Measurements from ENCODE around the gene LOXL3. TPM values are rescaled to one million over a fixed set of nuclear protein-coding genes. Genes with fewer than 3 reads are reported as not detected.

LOXL3 gene
- total and polyA plus RNA-seq, 2 of the 8 experiments (the other 6 are each of a cell fraction or from before 2014, with no cell fraction given): 22.4 to 27.2 TPM

- Histone ChIP-seq H3K23me2 (ENCODE audit: low read depth, low read length) (peaks cover 2% of the 10 kb centered on the region; the same call in 1 of the 2 replicates), H2AFZ (ENCODE audit: low read length) (no peak overlapping the region), H3K79me2 (ENCODE audit: control insufficient read depth in 1 of 2, insufficient read depth in 2 of 2, low read length in 2 of 2) (no peaks in the 10 kb centered on the region), H2BK20ac (ENCODE audit: low read length) (no peak overlapping the region), H4K20me1 (replicated peaks in 1 of 2; ENCODE audit: control insufficient read depth in 1 of 2, insufficient read depth in 2 of 2, low read length in 2 of 2) (peaks cover 6 to 10% of the 10 kb centered on the region in 2 experiments), H4K8ac (ENCODE audit: extremely low read depth, insufficient read depth, low read length) (no peak overlapping the region), H3K56ac (replicated peaks; ENCODE audit: insufficient read length, low read depth, low read length) (no peak overlapping the region), H3K4me3 (ENCODE audit: extremely low read depth in 1 of 4, insufficient read depth in 2 of 4, low read depth in 3 of 4, low read length in 4 of 4) (no peak overlapping the region), H3K9ac (replicated peaks in 1 of 4; ENCODE audit: extremely low read depth in 1 of 4, low read depth in 3 of 4, low read length in 3 of 4) (no peak overlapping the region), H4K91ac (replicated peaks; ENCODE audit: insufficient read length, low read length) (no peak overlapping the region), H3K18ac (ENCODE audit: extremely low read depth, low read length) (no peak overlapping the region), H3K4ac (replicated peaks; ENCODE audit: insufficient read length, low read depth, low read length) (no peak overlapping the region), H3K14ac (ENCODE audit: insufficient read length) (no peak overlapping the region), H4K5ac (ENCODE audit: insufficient read length, low read depth, low read length) (no peak overlapping the region), H3K4me1 (replicated peaks in 1 of 4; ENCODE audit: control insufficient read depth in 3 of 4, insufficient read depth in 4 of 4, low read length in 3 of 4) (peaks cover 4 to 5% (median 4%) of the 10 kb centered on the region in 4 experiments; a peak in 6 of 7 replicates), H3K36me3 (ENCODE audit: control insufficient read depth in 2 of 4, insufficient read depth in 4 of 4, low read length in 3 of 4) (peaks cover 2 to 17% (median 10%) of the 10 kb centered on the region in 4 experiments; a peak in 7 of 8 replicates), H2BK12ac (ENCODE audit: low read depth, low read length) (no peak overlapping the region), H3K23ac (ENCODE audit: insufficient read length) (no peak overlapping the region), H3K9me3 (ENCODE audit: insufficient read depth in 2 of 2, low read depth in 1 of 2, low read length in 1 of 2) (no peaks in the 10 kb centered on the region), H3K4me2 (ENCODE audit: insufficient read depth in 1 of 2, low read depth in 2 of 2, low read length in 2 of 2) (no peak overlapping the region), H3K27ac (ENCODE audit: low read depth, low read length) (no peak overlapping the region), H2BK120ac (replicated peaks; ENCODE audit: low read depth, low read length) (no peak overlapping the region), H2BK15ac (ENCODE audit: low read length) (no peak overlapping the region), H2BK5ac (ENCODE audit: low read depth, low read length) (no peak overlapping the region), H3K27me3 (replicated peaks in 1 of 4; ENCODE audit: control insufficient read depth in 3 of 4, extremely low read depth in 1 of 4, insufficient read depth in 3 of 4, low read length in 3 of 4) (no peaks in the 10 kb centered on the region; a peak in 1 of 7 replicates), H3K79me1 (ENCODE audit: low read depth, low read length) (peaks cover 2% of the 10 kb centered on the region; the same call in 1 of the 2 replicates), H2AK5ac (ENCODE audit: low read depth, low read length) (no peak overlapping the region)
- 91% methylated on average over 10 of the region's 10 CpGs; no CpG with 5 or more reads in 1 of the 2 experiments for WGBS, 2 experiments (ENCODE audit: extremely low coverage in 1 of 2, insufficient coverage in 1 of 2, insufficient read length in 1 of 2, insufficient replicate concordance in 2 of 2, low coverage in 1 of 2, low lambda C conversion rate in 2 of 2, missing lambda C conversion rate in 1 of 2)
- no peak for DNase-seq (ENCODE audit: low read depth in 1 of 2, low spot score in 2 of 2)
- CTCF ChIA-PET (ENCODE audit: partially characterized antibody): interaction anchor here (0.5 to 7.0 kb wide), 5 partner anchors 11 to 52 kb away, joined by 3 to 53 read pairs (median 3); no protein-coding TSS in a partner anchor
- no peak for FAIRE-seq
- POLR2A ChIA-PET (ENCODE audit: partially characterized antibody): interaction anchor here (1.1 to 2.3 kb wide), 5 partner anchors 9 to 37 kb away, joined by 3 to 6 read pairs (median 3); partner anchors contain the start of genes DQX1 and LBX2
- TF ChIP-seq CTBP2 (IDR thresholded peaks at IDR 0.05; ENCODE audit: borderline replicate concordance, insufficient read depth, insufficient read length, low read length): no peak
- TF ChIP-seq CBX8 (IDR thresholded peaks at IDR 0.05; ENCODE audit: borderline replicate concordance, low read depth, low read length): no peak
- no peak for TF ChIP-seq NRF1 (IDR thresholded peaks at IDR 0.05; ENCODE audit: low read depth, low read length)
- TF ChIP-seq CEBPB (IDR thresholded peaks at IDR 0.05; ENCODE audit: low read depth, low read length): no peak
- TF ChIP-seq EP300 (IDR thresholded peaks at IDR 0.05; ENCODE audit: borderline replicate concordance in 1 of 2, low read depth in 2 of 2, low read length in 2 of 2): no peak
- no peak for TF ChIP-seq CHD2 (IDR thresholded peaks at IDR 0.05; ENCODE audit: low read length)
- no peak for TF ChIP-seq GABPA (IDR thresholded peaks at IDR 0.05; ENCODE audit: borderline replicate concordance, insufficient read depth, low read length)
- no peak for TF ChIP-seq EZH2 (IDR thresholded peaks at IDR 0.05; ENCODE audit: low read depth, low read length, severe bottlenecking)
- no peak for TF ChIP-seq CHD1 (IDR thresholded peaks at IDR 0.05; ENCODE audit: low read depth, low read length)
- no peak for TF ChIP-seq ZNF274 (IDR thresholded peaks at IDR 0.05; ENCODE audit: borderline replicate concordance, extremely low read depth, low read length)
- TF ChIP-seq SUZ12 (IDR thresholded peaks at IDR 0.05; ENCODE audit: low read length): no peak
- TF ChIP-seq JUN (IDR thresholded peaks at IDR 0.05; ENCODE audit: low read depth, low read length): no peak
- TF ChIP-seq BACH1 (IDR thresholded peaks at IDR 0.05; ENCODE audit: low read length): no peak
Measured at GRCh38 chr2:74535440-74535965, 18.2 kb downstream of the LOXL3 start.
